ENCODE measurements around the gene PAIP2.

DNA sequence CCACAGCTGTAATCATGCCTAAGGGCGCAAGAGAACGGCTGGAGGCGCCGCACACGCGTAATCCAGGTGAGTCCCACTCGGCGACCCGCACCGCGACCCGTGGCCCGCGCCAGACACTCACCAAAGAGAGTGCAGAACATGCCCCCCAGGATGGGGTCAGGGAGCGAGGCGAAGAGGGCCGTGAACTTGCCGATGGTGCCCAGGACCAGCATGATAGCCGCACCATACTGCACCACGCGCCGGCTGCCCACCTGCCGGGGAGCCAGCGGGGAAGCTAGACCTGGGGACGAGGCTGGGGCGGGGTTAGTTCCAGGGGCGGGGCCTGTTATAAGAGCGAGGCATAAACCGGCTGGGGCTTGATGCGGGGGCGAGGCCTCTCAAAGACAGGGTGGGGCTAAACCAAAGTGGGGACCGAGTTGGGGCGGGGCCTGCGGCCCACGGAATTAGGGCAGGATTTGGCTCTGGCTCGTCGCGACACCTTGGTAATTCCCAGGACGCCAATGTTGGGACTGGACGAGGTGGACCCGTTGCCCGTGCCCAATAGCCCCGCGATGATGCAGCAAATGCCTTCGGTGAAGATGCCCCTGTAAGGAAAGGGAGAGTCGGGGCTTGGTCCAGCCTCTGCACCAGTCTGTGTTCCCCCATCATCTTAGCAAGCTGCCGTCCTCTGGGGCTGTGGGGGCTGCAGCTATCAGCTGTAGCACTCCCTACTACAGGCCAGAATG lies 36.6 kb downstream of the PAIP2 start:
- TF ChIP-seq, protein P1, sequence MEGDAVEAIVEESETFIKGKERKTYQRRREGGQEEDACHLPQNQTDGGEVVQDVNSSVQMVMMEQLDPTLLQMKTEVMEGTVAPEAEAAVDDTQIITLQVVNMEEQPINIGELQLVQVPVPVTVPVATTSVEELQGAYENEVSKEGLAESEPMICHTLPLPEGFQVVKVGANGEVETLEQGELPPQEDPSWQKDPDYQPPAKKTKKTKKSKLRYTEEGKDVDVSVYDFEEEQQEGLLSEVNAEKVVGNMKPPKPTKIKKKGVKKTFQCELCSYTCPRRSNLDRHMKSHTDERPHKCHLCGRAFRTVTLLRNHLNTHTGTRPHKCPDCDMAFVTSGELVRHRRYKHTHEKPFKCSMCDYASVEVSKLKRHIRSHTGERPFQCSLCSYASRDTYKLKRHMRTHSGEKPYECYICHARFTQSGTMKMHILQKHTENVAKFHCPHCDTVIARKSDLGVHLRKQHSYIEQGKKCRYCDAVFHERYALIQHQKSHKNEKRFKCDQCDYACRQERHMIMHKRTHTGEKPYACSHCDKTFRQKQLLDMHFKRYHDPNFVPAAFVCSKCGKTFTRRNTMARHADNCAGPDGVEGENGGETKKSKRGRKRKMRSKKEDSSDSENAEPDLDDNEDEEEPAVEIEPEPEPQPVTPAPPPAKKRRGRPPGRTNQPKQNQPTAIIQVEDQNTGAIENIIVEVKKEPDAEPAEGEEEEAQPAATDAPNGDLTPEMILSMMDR (IDR thresholded peaks at IDR 0.05): no peak
- no peak for TF ChIP-seq POLR2A (IDR thresholded peaks at IDR 0.05)

All from adrenal gland (tissue), 5 donors.